Mesodermal cell (in vitro differentiated cells): ENCODE results near the gene ICA1.
"Not testable (repeated sequence)": the region's sequence is repeated elsewhere in the genome, so short reads cannot be mapped to it uniquely, and the experiment has no call there.

ENCODE experiments used
- H3K27ac ChIP-seq: 2 replicates; pipeline ENCODE4 v1.7.0; 2013; ENCODE audit warnings: mild to moderate bottlenecking, low read depth, low read length, moderate library complexity; ENCODE audit not compliant: severe bottlenecking
- H3K36me3 ChIP-seq: 2 replicates; pipeline ENCODE4 v1.7.1; 2013; ENCODE audit warnings: mild to moderate bottlenecking, low read length, moderate library complexity; ENCODE audit not compliant: control insufficient read depth, insufficient read depth
- H3K4me1 ChIP-seq: one replicate; pipeline ENCODE4 v1.7.1; 2013; ENCODE audit warnings: mild to moderate bottlenecking, low read length; ENCODE audit not compliant: insufficient read depth, control insufficient read depth, poor library complexity, severe bottlenecking
- H3K4me3 ChIP-seq: 2 replicates; pipeline ENCODE4 v1.7.0; 2013; ENCODE audit warnings: low read length, control low read depth, mild to moderate bottlenecking; ENCODE audit not compliant: insufficient read depth, poor library complexity, severe bottlenecking; ENCODE audit errors: extremely low read depth
- H3K9me3 ChIP-seq: 2 replicates; pipeline ENCODE4 v1.7.1; 2013; ENCODE audit warnings: mild to moderate bottlenecking, low read length, moderate library complexity; ENCODE audit not compliant: control insufficient read depth
- WGBS, 2 experiments: methylation state at CpG; one replicate each; pipeline ENCODE4 v1.1.5; 2013; ENCODE audit warnings: missing lambda C conversion rate in 2 of 2; ENCODE audit not compliant: insufficient coverage in 2 of 2; 5-methylcytosine and 5-hydroxymethylcytosine counted together

Gene ICA1

DNA sequence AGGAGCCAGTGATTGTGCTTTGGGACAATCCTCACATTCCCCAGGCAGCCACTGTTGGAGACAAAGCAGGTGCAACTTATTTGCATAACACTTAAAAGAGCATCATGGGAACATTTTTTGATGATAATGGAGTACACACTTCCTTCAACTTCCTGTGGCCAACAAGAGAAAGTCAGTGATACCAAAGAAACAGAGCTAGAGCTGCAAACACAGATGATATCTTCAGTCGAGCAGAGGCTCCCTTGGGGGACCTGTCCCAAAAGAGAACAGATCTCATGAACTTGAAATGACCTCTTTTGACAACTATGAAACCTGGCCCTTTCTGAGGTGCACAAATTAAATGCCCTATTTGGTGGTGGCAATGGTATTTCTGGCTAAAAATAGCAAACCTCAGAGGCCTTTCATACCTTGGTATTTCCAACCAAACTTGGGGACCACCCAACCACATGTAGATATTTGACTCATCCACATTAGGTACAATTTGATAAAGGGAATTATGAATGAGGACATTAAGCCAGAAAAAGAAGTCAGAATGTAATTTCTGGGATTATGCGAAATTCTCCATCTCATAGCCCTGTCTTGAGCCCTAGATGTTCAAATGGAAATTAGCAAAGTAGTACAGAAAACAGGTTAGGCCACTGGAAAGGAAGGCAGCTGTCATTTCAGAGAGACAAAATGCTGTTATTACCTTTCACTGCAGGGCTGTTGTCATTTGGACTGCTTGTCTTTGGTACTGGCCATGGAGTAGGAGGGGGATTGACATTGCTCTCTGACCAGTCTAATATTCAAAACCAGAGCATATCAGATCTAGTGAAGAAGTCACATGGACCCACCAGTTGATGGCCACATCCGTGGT is 146.2 kb downstream of the ICA1 start:
- no peaks in the 10 kb centered on the region for H3K36me3 ChIP-seq
- no peak overlapping the region for H3K4me3 ChIP-seq
- 92 to 93% methylated on average over 2 of the region's 3 CpGs for WGBS, 2 experiments
- no peaks in the 10 kb centered on the region for H3K9me3 ChIP-seq
- no peaks in the 10 kb centered on the region for H3K4me1 ChIP-seq
- H3K27ac ChIP-seq: no peak overlapping the region

DNA sequence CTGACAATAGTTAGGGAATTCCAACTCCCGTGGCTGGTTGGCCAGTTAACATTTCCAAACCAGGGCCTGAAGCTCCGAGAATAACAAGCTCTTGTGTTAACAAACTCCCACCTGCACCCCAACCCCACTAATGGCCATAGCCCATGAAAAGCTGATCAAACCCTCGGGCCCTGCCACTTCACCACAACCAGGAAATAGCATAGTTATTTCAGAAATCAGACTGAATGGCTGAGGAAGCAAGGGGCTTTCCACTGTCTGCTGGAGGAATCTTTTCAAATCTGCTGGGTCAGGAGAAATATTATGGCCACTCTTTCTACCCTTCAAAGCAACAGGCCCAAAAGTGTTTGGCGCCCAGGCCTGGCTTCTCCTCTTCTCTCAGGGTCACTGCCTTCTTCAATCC is 147.8 kb downstream of the ICA1 start:
- Histone ChIP-seq H3K4me3 (no peak overlapping the region), H3K36me3 (no peaks in the 10 kb centered on the region), H3K9me3 (no peaks in the 10 kb centered on the region), H3K27ac (no peak overlapping the region), H3K4me1 (no peaks in the 10 kb centered on the region)
- WGBS, 2 experiments: 89 to 100% methylated on average over 2 to 3 of the region's 4 CpGs

DNA sequence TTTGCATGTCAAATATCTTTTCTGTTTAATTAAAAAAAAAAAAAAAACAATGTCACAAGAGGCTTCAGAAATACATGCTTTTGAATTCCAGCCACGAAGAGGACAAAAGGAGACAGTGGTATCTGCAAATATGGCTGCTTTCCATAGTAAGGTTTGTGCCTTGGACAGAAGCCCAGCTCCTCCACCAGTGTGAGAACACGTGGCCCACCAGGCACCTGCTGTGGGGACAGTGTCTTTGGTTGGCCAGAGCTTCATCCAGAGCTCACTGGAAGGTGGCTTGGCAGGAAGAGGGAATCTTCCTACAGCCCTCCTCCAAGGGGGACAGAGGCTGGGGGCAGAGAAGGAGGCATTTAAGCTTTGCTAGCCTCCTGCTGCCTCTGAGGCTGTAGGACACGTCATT is 148.8 kb downstream of the ICA1 start:
- Histone ChIP-seq H3K4me1 (no peaks in the 10 kb centered on the region), H3K27ac (no peak overlapping the region), H3K4me3 (no peak overlapping the region), H3K36me3 (no peaks in the 10 kb centered on the region), H3K9me3 (no peaks in the 10 kb centered on the region)
- WGBS, 2 experiments: 79 to 85% methylated on average over 2 to 3 of the region's 3 CpGs

DNA sequence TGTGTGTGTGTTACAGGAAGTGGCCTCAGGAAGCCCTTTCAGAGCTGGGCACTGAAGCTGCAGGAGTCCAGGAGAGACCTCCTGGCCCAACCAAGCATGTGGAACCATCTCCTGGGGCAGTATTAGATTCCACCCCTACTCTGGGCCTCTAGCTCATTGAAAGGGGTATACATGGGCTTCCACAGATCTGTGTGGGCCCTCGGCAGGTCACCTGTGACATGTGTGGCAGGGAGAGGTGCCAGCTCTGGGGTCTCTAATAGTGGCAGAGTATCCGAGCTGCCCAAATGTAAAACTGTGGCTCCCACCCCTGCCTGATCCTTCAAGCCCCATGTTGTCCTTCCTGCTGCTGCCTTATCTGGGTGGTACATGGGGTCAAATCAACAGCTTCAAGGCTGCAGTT is 149.3 kb downstream of the ICA1 start:
- H3K36me3 ChIP-seq: no peaks in the 10 kb centered on the region
- no peaks in the 10 kb centered on the region for H3K4me1 ChIP-seq
- H3K4me3 ChIP-seq: no peak overlapping the region
- H3K9me3 ChIP-seq: peaks cover 2% of the 10 kb centered on the region
- WGBS, 2 experiments: 100% methylated on average over 2 of the region's 2 CpGs; no CpG with 5 or more reads in 1 of the 2 experiments
- H3K27ac ChIP-seq: no peak overlapping the region

DNA sequence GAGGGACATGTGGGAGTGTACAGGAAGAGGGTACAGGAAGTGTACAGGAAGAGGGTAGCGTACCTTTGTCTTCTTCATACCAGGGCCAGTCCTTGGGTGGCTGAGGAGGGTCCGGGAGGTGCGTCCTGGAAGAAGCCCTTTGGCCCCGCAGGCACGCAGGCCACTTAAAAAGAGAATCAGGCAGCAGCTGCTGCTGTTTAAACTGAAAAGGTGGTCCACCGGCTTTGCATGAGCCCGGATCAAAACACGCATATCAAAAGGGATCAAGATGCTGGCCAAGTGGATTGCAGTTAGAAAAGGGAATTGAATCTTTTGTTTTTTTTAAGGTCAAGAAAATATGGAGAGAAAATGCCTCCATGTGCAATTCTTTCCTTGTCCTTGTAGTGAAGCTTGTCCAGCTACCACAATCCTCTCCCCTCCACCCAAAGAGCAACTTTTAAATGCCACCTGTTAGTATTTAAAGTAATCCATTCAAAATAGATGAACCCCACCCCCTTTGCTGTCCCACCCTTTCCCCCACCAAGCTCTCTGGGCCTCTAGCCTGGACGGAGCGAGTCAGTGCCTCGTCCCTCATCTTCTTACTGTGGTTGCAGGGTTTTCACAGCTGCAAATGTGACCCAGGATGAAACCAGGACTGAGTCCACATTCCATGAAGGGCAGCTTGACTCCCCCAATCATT is 150.5 kb downstream of the ICA1 start:
- no peak overlapping the region for H3K27ac ChIP-seq
- H3K9me3 ChIP-seq: peaks cover 3% of the 10 kb centered on the region
- no peaks in the 10 kb centered on the region for H3K36me3 ChIP-seq
- no peaks in the 10 kb centered on the region for H3K4me1 ChIP-seq
- WGBS, 2 experiments: 79 to 80% methylated on average over 10 of the region's 11 CpGs
- no peak overlapping the region for H3K4me3 ChIP-seq

DNA sequence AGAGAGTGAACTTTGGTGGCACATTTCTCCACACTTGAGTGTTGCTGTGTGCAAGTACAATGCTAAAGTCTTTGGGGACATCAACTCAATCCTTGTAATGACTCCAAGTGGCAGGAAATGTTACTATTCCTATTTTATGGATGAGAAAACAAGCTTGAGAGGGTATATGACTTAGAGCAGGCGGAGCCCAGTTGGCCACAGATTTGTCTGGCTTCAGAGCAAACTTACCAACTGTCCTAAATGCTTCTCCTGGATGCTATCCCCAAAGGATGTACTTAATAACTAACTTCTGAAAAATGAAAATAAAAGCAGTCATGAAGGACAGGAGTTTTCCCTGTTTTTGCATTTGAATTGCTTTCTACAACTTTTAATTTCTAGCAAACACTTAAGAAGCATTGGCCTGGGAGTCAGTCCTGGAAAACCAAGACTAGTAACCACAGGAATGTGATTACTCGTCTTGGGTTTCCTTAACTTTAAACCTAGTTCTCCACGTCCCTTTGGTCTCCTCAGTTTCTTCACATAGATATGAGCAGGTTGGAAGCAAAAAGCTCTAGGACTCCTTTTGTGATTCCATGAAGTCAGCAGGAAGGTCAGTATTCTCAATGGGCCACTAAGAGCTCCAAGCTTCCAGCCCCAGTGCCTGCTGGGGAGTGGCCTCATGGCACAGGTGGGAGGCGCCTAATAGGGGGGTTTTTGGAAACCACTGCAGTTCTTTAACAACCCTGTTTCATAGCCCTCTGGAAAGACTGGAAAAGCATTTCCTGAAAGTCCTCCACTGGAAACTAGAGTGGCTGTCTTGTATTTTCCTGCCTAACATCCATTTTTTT is 152.6 kb downstream of the ICA1 start:
- Histone ChIP-seq H3K4me3 (no peak overlapping the region), H3K9me3 (peaks cover 3% of the 10 kb centered on the region), H3K4me1 (no peaks in the 10 kb centered on the region), H3K27ac (no peak overlapping the region), H3K36me3 (no peaks in the 10 kb centered on the region)
- WGBS, 2 experiments: 89 to 100% methylated on average over 1 of the region's 4 CpGs

DNA sequence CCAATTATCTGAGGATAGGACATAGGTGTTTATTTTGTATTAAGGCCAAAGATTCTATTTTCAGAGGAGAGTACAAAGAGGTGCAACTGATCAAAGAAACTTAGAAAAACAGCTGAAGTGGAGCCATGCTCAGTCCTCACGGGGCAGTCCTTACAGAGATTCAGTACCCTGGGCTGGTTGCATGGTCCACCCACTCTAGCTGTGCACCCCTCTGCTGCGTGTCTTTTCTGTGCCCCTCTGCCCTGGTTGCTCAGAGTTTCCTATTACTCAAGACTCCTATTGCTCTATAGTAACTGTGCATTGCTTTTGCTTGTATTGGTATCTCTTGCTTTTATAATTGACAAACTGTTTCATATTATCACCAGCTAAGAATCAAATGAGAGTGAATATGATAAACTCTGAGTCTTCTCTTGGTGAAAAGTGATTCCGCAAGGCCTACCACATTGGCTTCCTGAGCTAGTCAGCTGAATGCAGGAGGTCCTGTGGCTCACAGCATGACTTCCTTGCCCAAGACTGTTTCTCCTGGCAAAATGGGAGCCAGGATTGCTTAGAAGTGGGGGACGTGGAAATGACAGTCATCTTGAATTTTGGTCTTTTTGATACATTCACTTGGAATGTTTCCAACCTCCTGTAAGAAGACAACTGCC is 156.4 kb downstream of the ICA1 start:
- peaks cover 3% of the 10 kb centered on the region for H3K9me3 ChIP-seq
- no peak overlapping the region for H3K27ac ChIP-seq
- no peak overlapping the region for H3K4me3 ChIP-seq
- 79 to 93% methylated on average over 3 of the region's 4 CpGs for WGBS, 2 experiments
- H3K4me1 ChIP-seq: no peaks in the 10 kb centered on the region
- H3K36me3 ChIP-seq: no peaks in the 10 kb centered on the region

DNA sequence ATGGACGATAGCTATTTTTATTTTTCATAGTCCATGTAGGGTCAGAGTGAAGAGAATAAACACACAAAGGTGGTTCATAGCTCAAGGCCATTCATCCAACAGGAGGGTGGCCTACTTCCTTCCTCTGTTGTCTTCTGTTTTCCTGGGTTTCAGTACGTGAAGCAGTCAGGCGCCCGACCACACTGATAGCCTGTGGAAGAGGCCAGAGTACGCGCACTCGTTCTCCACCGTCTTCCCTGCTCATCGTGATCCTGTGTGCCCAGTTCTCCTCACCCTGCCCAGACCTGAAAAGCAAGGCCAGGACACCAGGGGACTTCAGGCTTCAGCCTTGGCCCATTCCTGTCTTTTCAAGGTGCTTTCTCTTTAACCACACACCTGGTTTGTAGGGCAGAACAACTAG is 158.7 kb downstream of the ICA1 start:
- no peaks in the 10 kb centered on the region for H3K36me3 ChIP-seq
- H3K9me3 ChIP-seq: peaks cover 3% of the 10 kb centered on the region
- H3K4me3 ChIP-seq: no peak overlapping the region
- no peak overlapping the region for H3K27ac ChIP-seq
- 84 to 88% methylated on average over 9 of the region's 9 CpGs for WGBS, 2 experiments
- H3K4me1 ChIP-seq: no peaks in the 10 kb centered on the region

DNA sequence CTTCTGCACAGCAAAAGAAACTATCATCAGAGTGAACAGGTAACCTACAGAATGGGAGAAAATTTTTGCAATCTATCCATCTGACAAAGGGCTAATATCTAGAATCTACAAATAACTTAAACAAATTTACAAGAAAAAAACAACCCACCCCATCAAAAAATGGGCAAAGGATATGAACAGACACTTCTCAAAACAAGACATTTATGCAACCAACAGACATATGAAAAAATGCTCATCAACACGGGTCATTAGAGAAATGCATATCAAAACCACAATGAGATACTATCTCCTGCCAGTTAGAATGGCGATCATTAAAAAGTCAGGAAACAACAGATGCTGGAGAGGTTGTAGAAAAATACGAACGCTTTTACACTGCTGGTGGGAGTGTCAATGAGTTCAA is 160.7 kb downstream of the ICA1 start:
- H3K36me3 ChIP-seq, H3K27ac ChIP-seq, H3K9me3 ChIP-seq, H3K4me3 ChIP-seq, H3K4me1 ChIP-seq: not testable (repeated sequence)
- 90 to 100% methylated on average over 3 to 4 of the region's 4 CpGs for WGBS, 2 experiments
